SK-N-SH (cell line): Measurements from ENCODE around the gene BNC2. TPM values are rescaled to one million over a fixed set of nuclear protein-coding genes. Genes with fewer than 3 reads are reported as not detected.

ENCODE experiments used
- CTCF ChIA-PET: fragments of 300-600, 350-600 bp; formaldehyde crosslinking; extraction: SDS; loops from one replicate; lab custom pipeline; 2021; lab: Yijun Ruan, JAX
- POLR2A ChIA-PET: fragments of 350-600 bp; sonication (Branson Sonifier 250); formaldehyde crosslinking; extraction: SDS; loops from one replicate; lab custom pipeline; 2020; ENCODE audit warnings: antibody characterized with exemption, inconsistent platforms; lab: Yijun Ruan, JAX
- DNase-seq: peaks from one replicate; pipeline ENCODE4 v3.0.0; 2012
- H2AFZ ChIP-seq: fragments of 200-600 bp; sonication (generic); 2 replicates; pipeline ENCODE4 v1.8.1; 2016; ENCODE audit warnings: antibody characterized with exemption, mild to moderate bottlenecking, low read depth
- H3F3A ChIP-seq: fragments of 200-600 bp; sonication (generic); replicated peaks from 2 replicates; pipeline ENCODE3; 2016; ENCODE audit warnings: antibody characterized with exemption, mild to moderate bottlenecking; ENCODE audit not compliant: insufficient read depth
- H3K27ac ChIP-seq, 2 experiments: fragments of 200-500 bp in 1 of 2; fragments of 200-600 bp in 1 of 2; sonication (Bioruptor generic) in 1 of 2; sonication (generic), shearing (Covaris generic) in 1 of 2; 2 replicates each; pipeline versions ENCODE4 v1.5.1 to v1.6.1; 2014 to 2016; ENCODE audit warnings: low read depth in 2 of 2, inconsistent platforms in 1 of 2, low read length in 1 of 2, mild to moderate bottlenecking in 1 of 2, mixed read lengths in 1 of 2
- H3K27me3 ChIP-seq: fragments of 200-600 bp; sonication (generic), shearing (Covaris generic); 2 replicates; pipeline ENCODE4 v1.6.1; 2016; ENCODE audit warnings: mixed run types; ENCODE audit not compliant: insufficient read depth
- H3K36me3 ChIP-seq, 2 experiments: fragments of 200-500 bp in 1 of 2; fragments of 200-600 bp in 1 of 2; sonication (Bioruptor generic) in 1 of 2; sonication (generic) in 1 of 2; replicated peaks in 1 of 2; 2 replicates each; pipeline versions ENCODE3 to v1.5.1; 2014 to 2016; ENCODE audit warnings: low read length in 1 of 2, mild to moderate bottlenecking in 1 of 2; ENCODE audit not compliant: insufficient read depth in 2 of 2, control insufficient read depth in 1 of 2
- H3K4me1 ChIP-seq, 2 experiments: fragments of 200-500 bp in 1 of 2; fragments of 200-600 bp in 1 of 2; sonication (Bioruptor generic) in 1 of 2; sonication (generic), shearing (Covaris generic) in 1 of 2; 2 replicates each; pipeline versions ENCODE4 v1.5.1 to v1.6.1; 2014 to 2016; ENCODE audit warnings: low read depth in 1 of 2, low read length in 1 of 2, mixed run types in 1 of 2; ENCODE audit not compliant: insufficient read depth in 2 of 2, control insufficient read depth in 1 of 2
- H3K4me2 ChIP-seq: fragments of 200-600 bp; sonication (generic), shearing (Covaris generic); 2 replicates; pipeline ENCODE4 v1.6.1; 2017; ENCODE audit warnings: mixed run types
- H3K4me3 ChIP-seq, 2 experiments: fragments of 200-500 bp in 1 of 2; fragments of 200-600 bp in 1 of 2; sonication (Bioruptor generic) in 1 of 2; sonication (generic), shearing (Covaris generic) in 1 of 2; 2 replicates each; pipeline versions ENCODE4 v1.5.1 to v1.8.1; 2014 to 2016; ENCODE audit warnings: low read depth in 2 of 2, inconsistent platforms in 1 of 2, low read length in 1 of 2, mild to moderate bottlenecking in 1 of 2, mixed read lengths in 1 of 2, moderate library complexity in 1 of 2
- H3K79me2 ChIP-seq: fragments of 200-600 bp; sonication (generic); 2 replicates; pipeline ENCODE4 v1.8.1; 2017; ENCODE audit warnings: mild to moderate bottlenecking; ENCODE audit not compliant: insufficient read depth
- H3K9ac ChIP-seq: fragments of 200-600 bp; sonication (generic); 2 replicates; pipeline ENCODE4 v1.6.1; 2017; ENCODE audit warnings: mixed run types
- H3K9me2 ChIP-seq: fragments of 200-600 bp; sonication (generic); 2 replicates; pipeline ENCODE4 v1.6.1; 2017; ENCODE audit warnings: mixed run types
- H3K9me3 ChIP-seq: fragments of 200-600 bp; sonication (generic); 2 replicates; pipeline ENCODE4 v1.6.1; 2017; ENCODE audit warnings: mixed run types, mild to moderate bottlenecking, moderate library complexity
- H4K20me1 ChIP-seq: fragments of 200-600 bp; sonication (generic); 2 replicates; pipeline ENCODE4 v1.6.1; 2017; ENCODE audit warnings: mild to moderate bottlenecking, mixed run types; ENCODE audit not compliant: insufficient read depth
- MEF2A ChIP-seq: IDR thresholded peaks from 2 replicates; pipeline ENCODE4 v1.4.0; 2012; ENCODE audit warnings: low read depth, borderline replicate concordance
- POLR2AphosphoS5 ChIP-seq: IDR thresholded peaks from 2 replicates; pipeline ENCODE4 v1.6.1; 2012; ENCODE audit warnings: low read depth, low read length
- RAD21 ChIP-seq: IDR thresholded peaks from 2 replicates; pipeline ENCODE4 v1.6.1; 2012; ENCODE audit warnings: mild to moderate bottlenecking, low read length
- REST ChIP-seq: IDR thresholded peaks from 2 replicates; pipeline ENCODE4 v1.6.1; 2012; ENCODE audit warnings: mild to moderate bottlenecking, low read depth, low read length, moderate library complexity
- RFX5 ChIP-seq: IDR thresholded peaks from 2 replicates; pipeline ENCODE4 v1.6.1; 2012; ENCODE audit warnings: mild to moderate bottlenecking, improper control_type of control experiment, low read length
- SIN3A ChIP-seq: IDR thresholded peaks from 2 replicates; pipeline ENCODE4 v1.6.1; 2012; ENCODE audit warnings: low read depth, mild to moderate bottlenecking, low read length, moderate library complexity, borderline replicate concordance
- TAF1 ChIP-seq: IDR thresholded peaks from 2 replicates; pipeline ENCODE4 v1.6.1; 2012; ENCODE audit warnings: low read depth, mild to moderate bottlenecking, low read length, moderate library complexity, borderline replicate concordance
- USF1 ChIP-seq: IDR thresholded peaks from 2 replicates; pipeline ENCODE4 v1.4.0; 2012; ENCODE audit warnings: low read depth, borderline replicate concordance
- WGBS: methylation state at CpG from one replicate; pipeline ENCODE4 v1.1.6; 2017; ENCODE audit warnings: low lambda C conversion rate; 5-methylcytosine and 5-hydroxymethylcytosine counted together
- polyA plus RNA-seq, 3 experiments: library from polyadenylated mRNA; depleted of rRNA; stranded (reverse); fragments of >200 nt; gene quantifications; 2 replicates each; pipeline ENCODE4 v1.2.3, GENCODE V29; 2012

BNC2 gene
- polyA plus RNA-seq, 1 of the 3 experiments (the other 2 are of a cell fraction) = 8.8 TPM

- H2AFZ ChIP-seq = no peak overlapping the region
- no peak overlapping the region for H3K9ac ChIP-seq
- no peaks in the 10 kb centered on the region for H3K9me2 ChIP-seq
- H3K27me3 ChIP-seq = no peaks in the 10 kb centered on the region
- no peaks in the 10 kb centered on the region for H3F3A ChIP-seq
- DNase-seq = no peak
- H3K79me2 ChIP-seq = no peaks in the 10 kb centered on the region
- no peak overlapping the region for H3K27ac ChIP-seq
- POLR2A ChIA-PET = no interaction called here
- no peak overlapping the region for H3K4me3 ChIP-seq
- no peak overlapping the region for H3K4me2 ChIP-seq
- CTCF ChIA-PET = interaction anchor here (1.0 to 1.2 kb wide), 2 partner anchors 13 to 14 kb away, joined by 3 read pairs; no protein-coding TSS in a partner anchor
- H4K20me1 ChIP-seq = no peaks in the 10 kb centered on the region
- WGBS = 86% methylated on average over 12 of the region's 12 CpGs
- TF ChIP-seq TAF1 (no peak), RFX5 (no peak), POLR2AphosphoS5 (no peak), MEF2A (no peak), RAD21 (no peak), USF1 (no peak)
- no peaks in the 10 kb centered on the region for H3K36me3 ChIP-seq
- H3K9me3 ChIP-seq = no peaks in the 10 kb centered on the region
- H3K4me1 ChIP-seq = peaks cover 0 to 5% of the 10 kb centered on the region in 2 experiments; a peak in 1 of 4 replicates
These were observed 463.8 kb downstream of the BNC2 start for GRCh38 chr9:16406526-16407225.

GRCh38 chr9:16405421-16405820 lies 465.0 kb downstream of the BNC2 start:
- no peaks in the 10 kb centered on the region for H3K36me3 ChIP-seq
- H3K27ac ChIP-seq = no peak overlapping the region
- no peaks in the 10 kb centered on the region for H4K20me1 ChIP-seq
- H3K9me3 ChIP-seq = no peaks in the 10 kb centered on the region
- WGBS = 85% methylated on average over 3 of the region's 3 CpGs
- DNase-seq = no peak
- no peak overlapping the region for H3K9ac ChIP-seq
- no peak overlapping the region for H3K4me3 ChIP-seq
- H3K4me1 ChIP-seq = peaks cover 0 to 5% of the 10 kb centered on the region in 2 experiments; a peak in 1 of 4 replicates
- no peak for TF ChIP-seq RFX5
- TF ChIP-seq SIN3A = no peak
- TF ChIP-seq REST = no peak
- ChIA-PET POLR2A (no interaction called here), CTCF (interaction anchor here (0.6 kb wide), 1 partner anchor 436 kb away, joined by 3 read pairs; no protein-coding TSS in a partner anchor)
- no peak overlapping the region for H3K4me2 ChIP-seq
- H3F3A ChIP-seq = no peaks in the 10 kb centered on the region
- no peaks in the 10 kb centered on the region for H3K9me2 ChIP-seq
- no peaks in the 10 kb centered on the region for H3K79me2 ChIP-seq
- H2AFZ ChIP-seq = no peak overlapping the region
- no peaks in the 10 kb centered on the region for H3K27me3 ChIP-seq
